ENCODE results near the gene TMEM178A.
"Not testable (repeated sequence)": the region's sequence is repeated elsewhere in the genome, so short reads cannot be mapped to it uniquely, and the experiment has no call there.

TMEM178A gene

DNA sequence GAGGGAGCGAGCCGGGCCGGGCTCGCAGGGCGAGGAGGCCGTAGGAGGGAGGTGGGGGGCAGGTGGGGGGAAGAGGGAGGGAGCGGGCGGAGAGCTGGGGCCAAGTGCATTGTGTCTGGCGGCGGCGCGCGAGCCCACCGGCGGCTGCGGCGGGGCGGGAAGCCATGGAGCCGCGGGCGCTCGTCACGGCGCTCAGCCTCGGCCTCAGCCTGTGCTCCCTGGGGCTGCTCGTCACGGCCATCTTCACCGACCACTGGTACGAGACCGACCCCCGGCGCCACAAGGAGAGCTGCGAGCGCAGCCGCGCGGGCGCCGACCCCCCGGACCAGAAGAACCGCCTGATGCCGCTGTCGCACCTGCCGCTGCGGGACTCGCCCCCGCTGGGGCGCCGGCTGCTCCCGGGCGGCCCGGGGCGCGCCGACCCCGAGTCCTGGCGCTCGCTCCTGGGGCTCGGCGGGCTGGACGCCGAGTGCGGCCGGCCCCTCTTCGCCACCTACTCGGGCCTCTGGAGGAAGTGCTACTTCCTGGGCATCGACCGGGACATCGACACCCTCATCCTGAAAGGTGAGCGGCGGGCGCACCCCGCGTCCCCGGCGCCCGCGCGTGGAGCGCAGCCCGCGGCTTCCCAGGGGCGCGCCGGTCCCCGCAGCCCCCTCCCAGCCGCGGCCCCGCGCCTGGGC is at the start of gene TMEM178A:
TMEM178A (plus strand) TSS at position 107 of the 680 bp plus-strand sequence; CDS start at position 165, 58 bp downstream.
- DNase-seq: no peak

DNA sequence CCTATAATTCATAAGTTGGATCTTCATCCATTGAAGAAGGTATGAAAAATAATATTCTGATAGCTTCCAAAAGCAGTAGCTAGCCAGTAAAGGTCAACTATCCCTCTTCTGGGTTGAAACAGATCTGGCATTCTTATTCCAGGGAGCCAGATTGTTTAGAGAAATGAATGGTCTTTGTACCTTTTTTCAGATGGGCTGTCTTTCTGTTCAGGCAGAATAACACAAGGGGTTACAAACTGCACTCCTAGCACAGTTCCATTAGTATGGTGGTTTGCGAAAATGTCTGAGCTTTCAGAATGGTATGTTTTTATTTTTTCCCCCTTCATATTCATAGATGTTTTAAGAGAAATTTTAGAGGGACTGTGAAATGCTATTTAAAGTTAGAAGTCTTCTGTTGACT is 47.5 kb upstream of the TMEM178A start:
- no peak for DNase-seq

DNA sequence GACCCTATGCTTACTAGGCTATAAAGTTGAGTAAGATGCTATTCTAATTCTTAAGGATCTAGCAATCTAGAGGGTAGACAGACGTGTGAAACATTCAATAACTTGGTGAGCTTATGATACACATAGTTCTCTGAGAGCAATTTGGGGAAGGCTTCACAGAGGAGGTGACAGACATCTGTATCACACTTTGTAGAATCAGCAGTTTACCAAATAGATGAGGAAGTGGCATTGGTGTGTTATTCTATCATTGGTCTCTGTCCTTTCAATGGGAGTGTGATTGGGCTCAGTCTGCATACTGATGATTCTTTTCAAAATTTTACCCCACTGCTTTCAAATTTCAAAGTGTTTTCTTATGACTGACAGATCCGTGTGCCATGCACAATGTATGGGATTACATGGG is 47.0 kb upstream of the TMEM178A start:
- DNase-seq: no peak

DNA sequence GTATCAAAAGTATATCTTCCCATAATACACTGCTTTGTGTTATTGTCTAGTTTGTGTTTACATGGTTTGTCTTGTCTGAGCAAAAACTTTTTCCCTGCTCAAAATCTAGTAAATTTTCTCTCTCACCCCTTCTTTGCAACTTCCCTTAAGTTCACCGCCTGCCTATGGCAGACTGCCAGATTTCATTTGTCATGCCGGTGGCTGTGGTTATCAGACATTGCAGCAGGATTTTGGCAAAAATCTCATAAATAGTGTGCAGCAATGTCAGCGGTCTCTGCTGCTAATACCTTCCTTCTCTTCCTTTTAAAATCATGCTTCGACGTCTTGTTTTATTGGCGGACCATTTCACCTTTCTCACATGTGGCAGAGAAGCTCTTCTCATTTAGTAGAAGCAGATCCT is 45.6 kb upstream of the TMEM178A start:
- DNase-seq: peak; percentile 7

DNA sequence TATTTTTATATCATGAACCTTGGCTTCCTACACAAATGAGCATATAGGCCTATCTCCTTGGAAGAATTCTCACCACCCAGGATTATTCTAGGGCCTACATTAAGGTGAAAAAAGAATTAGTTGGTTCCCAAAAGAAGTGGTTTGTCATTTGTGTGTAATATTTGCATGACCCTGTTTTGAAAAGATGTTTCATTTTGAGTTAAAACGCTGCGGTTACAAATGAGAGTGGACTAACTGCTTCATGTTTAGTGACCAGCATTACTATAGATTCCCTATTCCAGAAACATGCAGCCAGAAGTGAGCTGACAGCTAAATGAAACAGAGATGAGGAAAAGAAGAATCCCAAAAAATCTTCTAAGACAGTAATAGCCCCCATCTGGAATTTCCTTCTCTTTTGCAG is 44.1 kb upstream of the TMEM178A start:
- no peak for DNase-seq

DNA sequence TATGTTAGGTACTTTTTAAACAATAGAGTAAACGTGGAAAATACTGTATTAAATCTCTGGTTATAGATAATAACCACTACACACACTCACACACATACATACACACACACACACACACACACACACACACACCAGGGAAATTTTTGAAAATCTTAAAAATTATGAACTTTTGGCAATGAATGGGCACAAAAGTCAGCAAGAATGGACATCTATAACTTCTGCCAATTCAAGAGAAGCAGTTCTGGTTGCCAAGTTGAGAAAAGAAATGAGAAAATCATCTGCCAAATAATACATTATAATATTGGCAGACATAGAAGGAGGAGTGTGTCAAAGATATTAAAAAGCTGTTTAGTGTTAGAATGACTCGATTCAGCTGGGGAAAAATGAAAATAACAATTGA is 42.9 kb upstream of the TMEM178A start:
- DNase-seq: no peak

DNA sequence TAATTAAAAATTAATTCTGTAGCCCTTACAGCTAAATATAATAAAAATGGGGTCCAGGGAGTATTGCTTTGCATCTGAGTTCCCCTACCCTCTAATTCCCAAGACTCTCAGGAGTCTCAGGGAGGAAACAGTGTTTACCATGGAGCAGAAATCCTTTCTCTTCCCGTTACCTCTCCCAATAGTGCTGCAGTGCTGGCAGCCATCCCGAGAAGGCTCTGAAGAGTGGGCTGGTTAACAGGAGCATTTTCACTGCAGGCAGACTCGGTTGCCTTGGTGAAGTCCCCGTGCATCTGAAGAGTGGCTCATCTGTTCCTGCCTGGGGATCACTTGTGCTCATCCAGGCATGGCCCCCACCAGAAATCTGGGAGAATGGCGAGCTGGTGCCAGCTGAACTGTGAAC is 41.8 kb upstream of the TMEM178A start:
- DNase-seq: no peak

DNA sequence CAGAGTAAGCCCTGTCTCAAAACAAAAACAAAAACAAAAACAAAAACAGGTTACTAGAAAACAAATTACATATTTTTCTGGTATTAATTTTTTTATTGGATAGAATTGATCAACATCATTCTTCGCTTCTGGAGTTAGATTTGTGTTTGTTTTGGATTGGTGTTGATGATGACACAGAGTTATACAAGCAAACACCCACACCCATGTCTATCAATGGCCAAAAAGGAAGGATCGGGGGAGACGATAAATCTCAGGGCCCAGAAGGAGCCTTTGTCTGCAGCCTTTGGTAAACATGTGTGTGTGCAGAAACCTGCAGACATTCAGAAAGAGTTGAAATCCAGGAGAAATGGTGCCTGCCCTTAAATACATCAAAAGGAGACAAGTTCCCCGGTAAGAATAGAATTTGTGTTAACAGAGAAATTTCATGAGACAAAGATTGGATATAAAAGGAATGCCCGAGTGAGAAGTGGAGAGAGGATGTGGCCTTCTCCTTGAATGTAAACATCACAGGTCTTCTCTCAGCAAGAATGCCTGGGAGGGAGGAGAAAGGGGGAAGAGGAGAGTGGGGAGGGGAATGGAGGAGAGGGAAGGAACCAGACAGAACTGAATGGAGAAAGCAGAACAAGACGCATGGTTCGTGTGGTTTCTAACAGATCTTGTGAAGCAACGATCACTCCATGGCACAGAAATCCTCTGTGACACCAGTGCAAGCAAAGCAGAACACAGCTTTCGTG is 40.4 kb upstream of the TMEM178A start:
- no peak for DNase-seq

DNA sequence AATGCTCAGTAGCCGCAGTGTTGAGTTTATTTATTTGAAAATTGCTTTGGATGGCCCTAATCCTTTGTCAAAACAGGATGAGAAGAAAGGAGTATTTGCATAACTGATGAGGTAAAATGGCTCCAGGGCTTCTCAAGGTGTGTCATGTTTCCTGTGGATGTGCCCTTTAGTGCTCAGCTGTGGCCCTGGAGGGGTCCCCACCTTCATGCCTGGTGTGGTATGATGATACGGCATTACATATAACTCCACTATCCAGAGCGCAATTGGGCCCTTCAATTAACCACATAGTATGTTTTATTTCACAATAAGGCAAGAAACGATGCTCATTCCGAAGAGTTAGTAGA is 39.8 kb upstream of the TMEM178A start:
- DNase-seq: no peak

DNA sequence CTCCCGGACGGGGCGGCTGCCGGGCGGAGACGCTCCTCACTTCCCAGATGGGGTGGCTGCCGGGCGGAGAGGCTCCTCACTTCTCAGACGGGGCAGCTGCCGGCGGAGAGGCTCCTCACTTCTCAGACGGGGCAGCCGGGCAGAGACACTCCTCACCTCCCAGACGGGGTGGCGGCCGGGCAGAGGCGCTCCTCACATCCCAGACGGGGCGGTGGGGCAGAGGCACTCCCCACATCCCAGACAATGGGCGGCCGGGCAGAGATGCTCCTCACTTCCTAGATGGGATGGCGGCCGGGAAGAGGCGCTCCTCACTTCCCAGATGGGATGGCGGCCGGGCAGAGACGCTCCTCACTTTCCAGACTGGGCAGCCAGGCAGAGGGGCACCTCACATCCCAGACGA is 37.4 kb upstream of the TMEM178A start:
- DNase-seq: not testable (repeated sequence)

DNA sequence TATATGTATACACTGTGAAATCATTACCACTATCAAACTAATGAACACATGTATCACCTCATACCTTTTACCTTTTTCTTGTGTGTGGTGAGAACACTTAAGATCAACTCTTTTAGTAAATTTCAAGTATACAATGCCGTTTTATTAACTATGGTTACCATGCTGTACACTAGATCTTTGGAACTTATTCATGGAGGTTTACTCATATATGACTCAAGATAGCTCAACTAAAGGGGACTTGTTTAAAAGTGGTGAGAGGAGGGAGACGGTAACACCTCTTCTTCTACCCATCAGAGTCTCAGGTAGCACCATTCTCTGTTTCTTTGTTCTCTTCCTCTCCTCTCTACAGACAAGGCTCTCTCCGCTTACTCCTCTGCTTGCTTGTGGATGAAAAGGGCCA is 36.1 kb upstream of the TMEM178A start:
- no peak for DNase-seq

DNA sequence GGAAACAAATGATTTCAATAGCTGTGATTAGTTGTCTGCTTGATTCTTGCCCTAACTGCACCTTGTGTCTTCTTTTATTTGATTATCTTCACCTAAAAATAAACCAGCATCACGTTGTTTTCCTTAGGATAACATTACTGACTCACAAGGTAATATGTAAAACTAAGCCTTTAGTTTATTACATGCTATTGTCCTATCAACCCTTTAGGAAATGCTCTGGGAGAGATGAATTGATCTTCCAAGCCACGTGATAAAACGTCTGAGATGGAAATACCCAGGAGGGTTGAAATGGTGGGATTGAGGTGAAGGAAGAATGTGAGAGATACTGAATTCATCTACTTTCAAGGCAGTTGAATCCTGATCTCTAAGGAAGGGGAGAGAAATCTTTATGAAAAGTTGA is 34.5 kb upstream of the TMEM178A start:
- DNase-seq: no peak

DNA sequence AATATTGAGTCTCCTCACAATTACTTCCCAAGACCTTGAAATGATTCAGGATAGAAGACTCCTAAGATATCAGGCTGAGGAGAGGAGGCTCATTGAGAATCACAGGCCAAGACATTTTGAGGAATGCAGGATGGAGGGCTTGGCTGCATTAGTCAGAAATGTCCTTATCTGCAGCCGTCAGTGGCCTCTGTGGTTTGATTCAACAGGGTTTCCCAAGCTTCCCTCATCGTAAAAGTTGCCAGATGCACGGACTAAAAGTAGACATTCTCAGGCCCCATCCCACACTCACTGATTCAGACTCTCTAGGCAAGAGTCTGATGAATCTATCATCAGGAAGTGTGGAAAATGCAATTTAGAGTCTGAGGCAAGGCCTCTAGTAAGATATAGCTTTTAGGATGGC is 34.0 kb upstream of the TMEM178A start:
- no peak for DNase-seq

DNA sequence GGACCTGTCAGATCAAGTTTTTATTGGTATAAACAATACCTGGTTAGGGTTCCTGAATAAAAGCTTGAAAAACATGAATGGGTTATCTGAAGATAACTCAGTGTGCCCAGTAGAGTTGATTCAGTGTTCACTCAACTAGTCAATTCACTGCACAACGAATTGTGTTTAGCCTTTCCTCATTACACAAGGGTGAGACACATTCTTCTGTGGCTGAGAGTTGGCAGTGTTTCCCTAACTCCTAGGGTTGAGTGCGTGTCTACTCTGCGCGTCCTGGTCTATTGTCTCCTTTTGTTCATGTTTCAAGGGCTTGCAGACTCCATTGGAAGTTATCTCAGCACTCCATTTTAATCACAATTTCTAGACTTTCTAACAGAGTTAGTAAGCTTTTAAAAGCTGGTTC is 32.8 kb upstream of the TMEM178A start:
- no peak for DNase-seq

DNA sequence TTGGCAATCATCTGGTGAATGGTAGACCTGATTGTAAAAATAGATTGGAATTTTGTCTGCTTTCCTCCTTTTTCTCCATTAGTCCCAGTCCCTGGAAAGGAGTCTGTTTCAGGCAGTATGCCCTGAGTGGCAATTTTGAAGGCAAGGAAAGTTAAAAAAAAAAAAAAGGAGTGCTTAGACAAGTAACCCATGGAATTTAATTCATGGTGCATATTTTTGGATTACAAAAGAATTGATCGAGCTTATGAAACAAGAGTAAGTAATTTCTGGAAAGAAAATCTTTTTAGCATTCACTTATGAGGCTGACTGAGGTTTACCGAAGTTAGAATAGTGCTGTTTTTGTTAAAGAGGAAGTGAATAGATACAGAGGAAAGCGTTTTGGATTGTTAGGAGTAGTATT is 29.4 kb upstream of the TMEM178A start:
- no peak for DNase-seq

DNA sequence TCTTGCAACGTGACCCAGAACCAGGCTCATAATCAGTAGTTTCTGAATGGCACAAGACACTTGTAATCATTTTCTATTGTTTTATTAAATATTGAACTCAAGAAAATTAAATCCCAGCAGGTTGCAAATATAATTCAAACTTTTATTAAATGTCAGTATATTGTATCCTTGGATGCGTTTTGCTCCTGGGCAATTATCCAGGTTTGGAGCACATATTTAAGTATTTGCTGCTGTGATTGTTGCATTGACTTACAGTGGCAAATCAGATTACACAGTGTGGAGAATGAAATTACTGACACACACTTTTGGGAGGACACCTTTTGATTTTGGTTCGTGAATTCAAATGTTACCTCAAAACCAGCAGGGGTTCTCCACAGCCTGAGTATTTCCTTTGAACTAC is 27.1 kb upstream of the TMEM178A start:
- DNase-seq: no peak

DNA sequence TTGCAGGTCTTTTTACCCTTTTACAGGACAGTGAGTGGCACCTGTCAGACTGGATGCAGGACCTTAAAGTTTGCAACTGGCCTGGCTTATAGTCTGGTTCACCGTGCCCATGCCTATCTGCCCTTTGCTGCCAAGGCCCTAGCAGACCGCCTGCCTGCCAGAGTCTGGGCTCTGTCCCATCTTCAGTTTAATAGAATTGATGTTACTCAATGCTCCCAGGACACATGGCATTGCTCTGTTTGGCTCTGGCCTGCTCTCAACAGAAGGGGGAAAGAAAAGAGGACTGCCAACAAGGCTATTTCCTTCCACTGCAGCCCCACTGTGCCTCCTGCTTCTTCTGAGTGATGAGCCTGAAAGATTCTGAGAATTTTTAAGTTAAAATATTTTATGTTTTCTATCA is 25.6 kb upstream of the TMEM178A start:
- DNase-seq: no peak

DNA sequence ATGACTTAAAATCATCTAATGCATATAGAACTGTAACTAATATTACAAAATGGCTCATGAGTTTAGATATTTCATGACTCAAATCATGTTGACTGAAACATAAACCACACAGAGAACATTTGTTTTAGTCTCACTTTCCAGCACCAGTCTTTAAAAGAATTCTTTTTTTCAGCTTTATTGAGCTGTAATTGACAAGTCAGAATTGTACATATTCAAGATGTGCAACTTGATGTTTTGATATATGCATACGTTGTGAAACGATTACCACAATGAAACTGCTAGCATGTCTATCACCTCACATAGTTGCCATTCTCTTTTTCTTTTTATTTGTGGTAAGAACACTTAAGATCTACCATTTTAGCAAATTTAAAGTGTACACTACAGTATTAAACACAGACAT is 25.0 kb upstream of the TMEM178A start:
- DNase-seq: no peak

DNA sequence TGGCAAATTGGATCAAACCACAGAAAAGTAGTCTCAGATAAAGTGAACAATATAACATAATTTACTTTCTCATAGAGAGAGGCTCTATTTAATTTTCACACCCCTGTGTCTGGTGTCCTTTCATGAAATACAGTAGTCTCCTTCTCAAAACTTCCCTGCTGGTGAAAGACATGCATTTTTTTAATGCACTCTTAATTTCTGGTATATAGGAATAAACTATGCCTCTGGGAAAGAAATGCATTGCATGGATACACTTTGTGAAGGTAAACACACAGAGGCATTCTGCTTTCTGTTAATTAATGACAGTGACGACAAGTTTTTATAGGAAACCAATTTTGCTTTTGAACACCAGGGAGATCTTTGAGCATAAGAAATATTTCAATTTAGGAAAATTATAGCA is 24.1 kb upstream of the TMEM178A start:
- no peak for DNase-seq

DNA sequence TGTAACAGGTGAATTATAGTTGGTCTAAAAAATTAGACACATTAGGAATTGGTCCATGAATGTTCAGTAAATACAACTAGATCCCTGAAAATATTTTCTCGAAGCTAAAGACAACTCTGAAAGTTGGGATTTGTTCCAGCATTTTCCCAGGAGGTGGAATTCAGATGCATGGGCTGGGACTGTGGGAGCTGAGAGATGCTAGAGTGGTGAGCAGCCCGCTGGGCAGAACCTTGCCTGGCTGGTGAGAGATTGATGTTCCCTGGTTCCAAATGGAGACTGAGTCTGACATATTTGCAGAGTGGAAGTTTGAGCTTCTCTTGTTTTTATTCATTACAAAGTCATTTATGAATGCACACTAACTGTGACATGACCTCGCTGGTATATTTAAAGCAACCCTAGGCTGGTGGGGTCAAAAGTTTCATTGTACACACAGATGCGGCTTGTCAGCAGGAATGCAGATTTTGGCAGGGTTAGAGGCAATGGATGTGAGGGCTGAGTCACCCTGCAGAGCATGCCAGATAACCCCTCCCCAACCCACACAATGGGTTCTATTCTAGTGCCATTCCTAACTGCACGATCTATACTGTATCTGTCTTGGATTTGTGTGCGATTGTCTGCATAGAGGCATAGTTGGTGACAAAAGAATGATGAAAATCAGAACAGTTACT is 23.5 kb upstream of the TMEM178A start:
- no peak for DNase-seq

DNA sequence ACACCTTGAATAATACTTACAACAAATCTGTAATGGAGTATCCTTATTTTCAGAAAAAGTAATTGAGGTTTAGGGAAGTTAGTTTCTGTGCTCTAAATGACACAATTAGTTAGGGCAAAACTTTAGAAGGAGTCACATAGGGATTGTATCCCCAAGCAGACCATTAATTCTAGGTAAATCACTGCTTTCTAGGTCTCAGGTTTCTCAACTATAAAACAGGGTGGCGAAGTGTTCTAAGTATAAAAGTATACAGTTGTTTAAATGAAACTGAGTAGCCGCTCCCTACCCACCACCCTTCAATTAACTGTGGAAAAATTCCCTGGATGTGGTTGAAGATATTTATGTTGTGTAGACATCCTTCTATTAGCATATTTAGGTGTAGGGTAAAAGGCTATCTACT is 19.9 kb upstream of the TMEM178A start:
- DNase-seq: no peak

DNA sequence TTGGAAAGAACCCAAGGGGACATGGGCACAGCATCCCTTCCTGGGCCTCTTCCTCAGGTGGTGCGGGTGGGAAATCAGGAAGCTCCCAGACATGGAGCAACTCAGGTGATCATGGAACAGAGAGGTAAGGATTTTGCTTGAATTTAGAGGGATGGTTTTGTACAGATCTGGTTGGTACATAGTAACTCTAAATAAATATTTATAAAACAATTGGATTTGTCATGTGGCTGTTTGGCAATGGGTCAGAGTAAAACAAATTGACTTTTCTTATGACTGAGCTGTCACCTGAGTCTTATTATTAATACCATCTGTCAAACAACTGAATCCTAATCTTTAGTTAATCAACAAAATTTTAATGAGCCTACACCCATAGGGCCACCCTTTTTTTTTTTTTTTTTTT is 19.4 kb upstream of the TMEM178A start:
- no peak for DNase-seq

DNA sequence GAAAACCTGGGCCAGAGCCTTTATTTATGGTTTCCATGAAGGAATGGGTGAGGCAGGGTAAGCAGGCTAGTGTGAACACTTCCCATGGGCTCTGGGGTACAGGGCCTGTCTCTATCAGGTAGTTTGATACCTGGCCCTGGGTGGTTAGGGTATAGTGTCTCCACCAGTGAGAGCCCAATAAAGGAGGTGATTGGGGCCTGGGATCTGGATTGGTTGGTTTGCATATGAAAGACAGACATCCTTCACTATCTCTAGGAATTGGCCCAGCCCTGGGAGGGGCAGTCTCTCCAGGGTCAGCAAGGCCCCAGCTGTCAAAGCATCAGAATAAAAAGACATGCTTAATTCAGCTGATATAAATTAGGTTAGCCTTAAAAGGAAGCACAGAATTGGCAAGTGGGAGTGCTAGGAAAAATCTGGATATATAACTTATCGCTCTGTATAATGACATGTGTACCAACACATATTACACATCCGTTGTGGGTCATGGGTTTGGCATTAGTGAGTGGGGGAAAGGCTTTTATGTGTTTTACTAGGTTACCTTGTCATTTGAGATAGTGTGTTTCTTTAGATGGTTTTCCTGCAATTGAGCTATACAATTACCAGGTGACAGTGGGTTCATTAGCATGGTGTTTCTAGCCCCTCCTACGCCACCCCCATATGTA is 18.5 kb upstream of the TMEM178A start:
- DNase-seq: no peak

DNA sequence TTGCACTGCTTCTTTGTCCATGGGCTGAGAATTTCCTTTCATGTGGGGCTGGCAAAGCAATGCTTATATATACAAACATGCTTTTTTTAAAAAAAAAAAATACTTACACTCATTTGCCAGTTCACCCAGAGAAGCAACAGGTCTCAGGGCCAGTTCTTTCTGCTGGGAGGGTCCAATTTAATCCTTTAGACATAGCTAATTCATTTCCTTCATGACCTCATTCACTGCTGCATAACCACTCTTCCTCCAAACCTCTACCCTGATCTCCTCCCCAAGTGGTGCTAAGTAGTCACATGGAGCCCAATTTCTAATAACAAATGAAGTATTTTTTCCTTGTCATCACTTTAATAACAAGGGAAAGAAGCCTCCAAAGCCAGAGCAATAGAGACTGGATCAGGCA is 17.1 kb upstream of the TMEM178A start:
- no peak for DNase-seq

Data from CD4-positive, alpha-beta T cell treated with Interleukin-6 for 4 hours (primary cell).